ENCODE results near the gene CNTNAP2. TPM values are rescaled to one million over a fixed set of nuclear protein-coding genes. Genes with fewer than 3 reads are reported as not detected.

Gene CNTNAP2
- total and polyA plus RNA-seq, 8 donors: 0.94 to 42.5 (median 38.6) TPM

DNA sequence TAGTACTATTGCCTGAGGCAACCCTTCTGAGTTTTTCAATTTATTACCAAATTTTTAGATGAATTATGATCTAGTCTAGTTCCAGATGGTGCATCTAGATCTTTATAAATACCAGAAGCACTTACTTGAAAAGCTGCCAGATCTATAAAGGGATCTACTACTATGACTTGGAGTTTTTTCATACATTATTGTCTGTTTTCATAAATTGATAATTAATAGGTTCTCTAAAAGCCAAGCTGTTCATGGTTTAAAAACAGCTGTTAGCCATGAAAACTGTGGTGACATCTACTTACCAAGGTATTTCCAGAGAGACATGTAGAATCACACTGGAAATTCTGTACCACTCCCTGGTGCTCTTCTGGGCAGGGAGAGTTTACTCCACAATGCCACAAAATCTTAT, 1687.4 kb downstream of the CNTNAP2 start:
- Histone ChIP-seq H3K27ac (no peak overlapping the region), H3K4me1 (no peaks in the 10 kb centered on the region), H3K27me3 (no peaks in the 10 kb centered on the region), H3K9me3 (peaks cover 0 to 4% of the 10 kb centered on the region in 2 donors), H3K4me3 (no peak overlapping the region), H3K36me3 (no peaks in the 10 kb centered on the region)
- intact Hi-C loops (cut with DNase I): no loop called here
- no peak for TF ChIP-seq CTCF (IDR thresholded peaks at IDR 0.05)
- no peak for ATAC-seq
- DNase-seq: no peak

GRCh38 chr7:147805996-147806576, 1689.5 kb downstream of the CNTNAP2 start:
- DNase-seq (no peak), ATAC-seq (no peak)
- Histone ChIP-seq H3K4me1 (no peaks in the 10 kb centered on the region), H3K4me3 (no peak overlapping the region), H3K36me3 (no peaks in the 10 kb centered on the region), H3K27ac (no peak overlapping the region), H3K9me3 (peaks cover 0 to 4% of the 10 kb centered on the region in 2 donors), H3K27me3 (no peaks in the 10 kb centered on the region)
- intact Hi-C loops (cut with DNase I): no loop called here
- no peak for TF ChIP-seq CTCF (IDR thresholded peaks at IDR 0.05)

DNA sequence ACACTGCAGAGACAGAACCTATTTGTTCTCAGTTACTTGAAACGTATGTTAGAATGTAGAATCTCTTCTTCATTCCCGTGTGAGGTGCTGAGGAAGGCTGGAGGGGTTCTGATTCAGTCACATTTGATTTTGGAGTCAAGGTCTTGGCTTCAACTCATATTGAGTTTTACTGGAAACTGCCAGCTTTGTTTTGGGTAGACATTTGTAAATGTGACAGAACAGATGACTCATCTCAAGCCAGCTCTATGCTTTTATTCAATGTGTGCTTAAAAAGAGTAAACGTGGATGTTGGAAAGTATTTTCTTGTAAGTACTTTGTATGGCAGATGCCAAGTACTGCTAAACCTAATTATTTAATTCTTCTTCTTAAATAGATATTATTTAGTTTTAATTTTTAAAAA, 1693.2 kb downstream of the CNTNAP2 start:
- Histone ChIP-seq H3K27me3 (no peaks in the 10 kb centered on the region), H3K27ac (no peak overlapping the region), H3K4me3 (no peak overlapping the region), H3K9me3 (peaks cover 0 to 4% of the 10 kb centered on the region in 2 donors), H3K4me1 (no peaks in the 10 kb centered on the region), H3K36me3 (no peaks in the 10 kb centered on the region)
- DNase-seq: no peak
- intact Hi-C loops (cut with DNase I): no loop called here
- no peak for TF ChIP-seq CTCF (IDR thresholded peaks at IDR 0.05)
- ATAC-seq: no peak

GRCh38 chr7:147810269-147810668, 1693.7 kb downstream of the CNTNAP2 start:
- ATAC-seq: no peak
- H3K4me1 ChIP-seq: no peaks in the 10 kb centered on the region
- H3K36me3 ChIP-seq: no peaks in the 10 kb centered on the region
- H3K4me3 ChIP-seq: no peak overlapping the region
- DNase-seq: no peak
- TF ChIP-seq CTCF (IDR thresholded peaks at IDR 0.05): no peak
- peaks cover 0 to 4% of the 10 kb centered on the region in 2 donors for H3K9me3 ChIP-seq
- no peak overlapping the region for H3K27ac ChIP-seq
- no peaks in the 10 kb centered on the region for H3K27me3 ChIP-seq
- intact Hi-C loops (cut with DNase I): no loop called here

GRCh38 chr7:147811923-147812322, 1695.3 kb downstream of the CNTNAP2 start:
- Histone ChIP-seq H3K9me3 (no peaks in the 10 kb centered on the region), H3K36me3 (no peaks in the 10 kb centered on the region), H3K4me1 (no peaks in the 10 kb centered on the region), H3K27ac (no peak overlapping the region), H3K4me3 (no peak overlapping the region), H3K27me3 (no peaks in the 10 kb centered on the region)
- intact Hi-C loops (cut with DNase I): no loop called here
- TF ChIP-seq CTCF (IDR thresholded peaks at IDR 0.05): no peak
- DNase-seq (no peak), ATAC-seq (no peak)

Measured in left lung (tissue), 10 donors.